Activated T-cell treated with anti-CD3 and anti-CD28 coated beads for 4 hours (primary cell): ENCODE data around the gene LDLRAD4.
A peak's percentile ranks its signal among the peaks of the same experiment; 100 is the strongest.

ENCODE experiments used
- DNase-seq: peaks from one replicate; pipeline ENCODE4 v3.0.0-alpha.2; 2020

Gene LDLRAD4

GRCh38 chr18:13625843-13626543, 407.4 kb downstream of the LDLRAD4 start:
- DNase-seq, result no peak

GRCh38 chr18:13626544-13626908, 408.0 kb downstream of the LDLRAD4 start:
- DNase-seq, result no peak

GRCh38 chr18:13627639-13628038, 409.1 kb downstream of the LDLRAD4 start:
- DNase-seq, result no peak

- DNase-seq, result no peak
Measured at GRCh38 chr18:13628211-13628610, 409.7 kb downstream of the LDLRAD4 start.

- peak; percentile 27 for DNase-seq
Measured at GRCh38 chr18:13629841-13630715, 411.5 kb downstream of the LDLRAD4 start.

GRCh38 chr18:13630716-13631268, 412.2 kb downstream of the LDLRAD4 start:
- no peak for DNase-seq

GRCh38 chr18:13633700-13634099, 415.1 kb downstream of the LDLRAD4 start:
- DNase-seq, result no peak

- no peak for DNase-seq
Measured at GRCh38 chr18:13635046-13635445, 416.5 kb downstream of the LDLRAD4 start.

GRCh38 chr18:13638719-13639595, 420.4 kb downstream of the LDLRAD4 start:
- DNase-seq, result no peak

- DNase-seq, result no peak
Measured at GRCh38 chr18:13640266-13640860, 421.8 kb downstream of the LDLRAD4 start.

- DNase-seq, result no peak
Measured at GRCh38 chr18:13641551-13642439, 423.2 kb downstream of the LDLRAD4 start.

- DNase-seq, result no peak
Measured at GRCh38 chr18:13642440-13642827, 423.9 kb downstream of the LDLRAD4 start.

- DNase-seq, result no peak
Measured at GRCh38 chr18:13643261-13643751, 424.7 kb downstream of the LDLRAD4 start.

- DNase-seq, result no peak
Measured at GRCh38 chr18:13645093-13645492, 426.5 kb downstream of the LDLRAD4 start.

- DNase-seq, result no peak
Measured at GRCh38 chr18:13646633-13647032, 428.1 kb downstream of the LDLRAD4 start.

- DNase-seq, result no peak
Measured at GRCh38 chr18:13647761-13648160, 429.2 kb downstream of the LDLRAD4 start.

- DNase-seq, result no peak
Measured at GRCh38 chr18:13649397-13650390, 431.1 kb downstream of the LDLRAD4 start.

- no peak for DNase-seq
Measured at GRCh38 chr18:13653746-13654433, 435.3 kb downstream of the LDLRAD4 start.

- no peak for DNase-seq
Measured at GRCh38 chr18:13657974-13658373, 439.4 kb downstream of the LDLRAD4 start.
